Measurements from ENCODE around the gene PRRT4.

DNA sequence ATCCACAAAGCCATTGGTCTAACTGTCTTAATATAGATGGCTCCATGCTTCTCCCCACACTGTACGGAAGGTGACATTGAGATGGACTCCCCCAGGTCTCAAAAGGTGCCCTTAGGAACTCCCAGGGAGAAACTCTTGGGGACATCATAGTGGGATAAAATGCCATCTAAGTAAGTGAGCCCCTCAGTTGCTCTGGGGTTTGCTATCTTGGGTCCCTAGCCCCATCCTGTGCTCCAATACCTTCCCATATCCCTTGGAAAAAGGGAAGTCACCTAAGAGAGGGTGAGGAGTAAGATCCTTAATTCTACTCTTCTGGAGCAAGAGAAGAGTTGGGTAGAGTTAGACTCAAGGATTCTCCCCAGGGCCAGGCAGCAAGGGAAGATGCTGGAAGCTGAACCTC, 7.9 kb downstream of the PRRT4 start:
- TF ChIP-seq, protein P1, sequence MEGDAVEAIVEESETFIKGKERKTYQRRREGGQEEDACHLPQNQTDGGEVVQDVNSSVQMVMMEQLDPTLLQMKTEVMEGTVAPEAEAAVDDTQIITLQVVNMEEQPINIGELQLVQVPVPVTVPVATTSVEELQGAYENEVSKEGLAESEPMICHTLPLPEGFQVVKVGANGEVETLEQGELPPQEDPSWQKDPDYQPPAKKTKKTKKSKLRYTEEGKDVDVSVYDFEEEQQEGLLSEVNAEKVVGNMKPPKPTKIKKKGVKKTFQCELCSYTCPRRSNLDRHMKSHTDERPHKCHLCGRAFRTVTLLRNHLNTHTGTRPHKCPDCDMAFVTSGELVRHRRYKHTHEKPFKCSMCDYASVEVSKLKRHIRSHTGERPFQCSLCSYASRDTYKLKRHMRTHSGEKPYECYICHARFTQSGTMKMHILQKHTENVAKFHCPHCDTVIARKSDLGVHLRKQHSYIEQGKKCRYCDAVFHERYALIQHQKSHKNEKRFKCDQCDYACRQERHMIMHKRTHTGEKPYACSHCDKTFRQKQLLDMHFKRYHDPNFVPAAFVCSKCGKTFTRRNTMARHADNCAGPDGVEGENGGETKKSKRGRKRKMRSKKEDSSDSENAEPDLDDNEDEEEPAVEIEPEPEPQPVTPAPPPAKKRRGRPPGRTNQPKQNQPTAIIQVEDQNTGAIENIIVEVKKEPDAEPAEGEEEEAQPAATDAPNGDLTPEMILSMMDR (conservative IDR thresholded peaks at IDR 0.05 in 1 of 2, IDR thresholded peaks at IDR 0.05 in 1 of 2; ENCODE audit: extremely low read depth in 1 of 2, insufficient read depth in 1 of 2, low read depth in 1 of 2, low read length in 2 of 2) = no peak
- TF ChIP-seq EZH2 (IDR thresholded peaks at IDR 0.05; ENCODE audit: borderline replicate concordance, low read length) = no peak
